ENCODE measurements around the gene HYPK. TPM values are rescaled to one million over a fixed set of nuclear protein-coding genes. Genes with fewer than 3 reads are reported as not detected.

HYPK gene
- total RNA-seq, 2 donors from 2014 or later: 11.3 to 18.5 TPM

- Histone ChIP-seq H3K9ac (ENCODE audit: extremely low read depth, low read length, poor library complexity, severe bottlenecking) (peak overlapping the region; percentile 98), H3K9me3 (ENCODE audit: control insufficient read depth, low read length) (no peaks in the 10 kb centered on the region), H3K27me3 (ENCODE audit: control insufficient read depth, insufficient read depth, low read length, poor library complexity, severe bottlenecking) (no peaks in the 10 kb centered on the region), H3K27ac (ENCODE audit: low read depth, low read length) (peak overlapping the region; percentile 79), H3K4me3 (ENCODE audit: low read length) (peak overlapping the region; percentile 96), H3K4me1 (ENCODE audit: control insufficient read depth, insufficient read depth, low read length) (peaks cover 15% of the 10 kb centered on the region), H3K36me3 (ENCODE audit: control insufficient read depth, insufficient read depth, low read length) (peaks cover 40% of the 10 kb centered on the region)
- no peak for DNase-seq
- no peak for TF ChIP-seq CTCF (conservative IDR thresholded peaks at IDR 0.05)
- H3K27ac Mint-ChIP-seq: peak overlapping the region; percentile 99
- 0 to 9% methylated on average over 7 to 33 of the region's 33 CpGs for WGBS, 2 experiments (ENCODE audit: insufficient coverage in 1 of 2, insufficient read length in 1 of 2)
- H3K9me3 Mint-ChIP-seq: no peaks in the 10 kb centered on the region
- H3K27me3 Mint-ChIP-seq (ENCODE audit: insufficient read depth): no peaks in the 10 kb centered on the region
- H3K36me3 Mint-ChIP-seq (ENCODE audit: low read depth): peaks cover 41% of the 10 kb centered on the region
- H3K4me3 Mint-ChIP-seq: peak overlapping the region; percentile 99
- H3K4me1 Mint-ChIP-seq: peaks cover 38% of the 10 kb centered on the region
Measured at GRCh38 chr15:43792761-43793476, 7.5 kb upstream of the HYPK start.

GRCh38 chr15:43793647-43794046 lies 6.8 kb upstream of the HYPK start:
- Histone ChIP-seq H3K9me3 (ENCODE audit: control insufficient read depth, low read length) (no peaks in the 10 kb centered on the region), H3K4me3 (ENCODE audit: low read length) (peak overlapping the region; percentile 96), H3K36me3 (ENCODE audit: control insufficient read depth, insufficient read depth, low read length) (peaks cover 45% of the 10 kb centered on the region), H3K4me1 (ENCODE audit: control insufficient read depth, insufficient read depth, low read length) (peaks cover 15% of the 10 kb centered on the region), H3K9ac (ENCODE audit: extremely low read depth, low read length, poor library complexity, severe bottlenecking) (no peak overlapping the region), H3K27ac (ENCODE audit: low read depth, low read length) (no peak overlapping the region), H3K27me3 (ENCODE audit: control insufficient read depth, insufficient read depth, low read length, poor library complexity, severe bottlenecking) (no peaks in the 10 kb centered on the region)
- Mint-ChIP-seq H3K27me3 (ENCODE audit: insufficient read depth) (no peaks in the 10 kb centered on the region), H3K4me3 (peak overlapping the region; percentile 99), H3K4me1 (peaks cover 39% of the 10 kb centered on the region), H3K9me3 (no peaks in the 10 kb centered on the region), H3K36me3 (ENCODE audit: low read depth) (peaks cover 41% of the 10 kb centered on the region), H3K27ac (peak overlapping the region; percentile 99)
- TF ChIP-seq CTCF (conservative IDR thresholded peaks at IDR 0.05): no peak
- WGBS, 2 experiments (ENCODE audit: insufficient coverage in 1 of 2, insufficient read length in 1 of 2): 90 to 92% methylated on average over 7 to 10 of the region's 10 CpGs
- no peak for DNase-seq

- H3K36me3 ChIP-seq (ENCODE audit: control insufficient read depth, insufficient read depth, low read length): peaks cover 49% of the 10 kb centered on the region
- 90 to 95% methylated on average over 6 to 9 of the region's 9 CpGs for WGBS, 2 experiments (ENCODE audit: insufficient coverage in 1 of 2, insufficient read length in 1 of 2)
- Mint-ChIP-seq H3K36me3 (ENCODE audit: low read depth) (peaks cover 46% of the 10 kb centered on the region), H3K27me3 (ENCODE audit: insufficient read depth) (no peaks in the 10 kb centered on the region), H3K27ac (no peak overlapping the region), H3K4me1 (peaks cover 47% of the 10 kb centered on the region), H3K9me3 (no peaks in the 10 kb centered on the region), H3K4me3 (peak overlapping the region; percentile 99)
- no peak overlapping the region for H3K9ac ChIP-seq (ENCODE audit: extremely low read depth, low read length, poor library complexity, severe bottlenecking)
- no peaks in the 10 kb centered on the region for H3K27me3 ChIP-seq (ENCODE audit: control insufficient read depth, insufficient read depth, low read length, poor library complexity, severe bottlenecking)
- H3K4me3 ChIP-seq (ENCODE audit: low read length): peak overlapping the region; percentile 96
- no peaks in the 10 kb centered on the region for H3K9me3 ChIP-seq (ENCODE audit: control insufficient read depth, low read length)
- DNase-seq: no peak
- H3K4me1 ChIP-seq (ENCODE audit: control insufficient read depth, insufficient read depth, low read length): peaks cover 19% of the 10 kb centered on the region
- no peak for TF ChIP-seq CTCF (conservative IDR thresholded peaks at IDR 0.05)
- no peak overlapping the region for H3K27ac ChIP-seq (ENCODE audit: low read depth, low read length)
Measured at GRCh38 chr15:43794269-43795037, 5.9 kb upstream of the HYPK start.
